GM19025 (cell line): ENCODE results near the gene ERBB4.

Source experiments
- ATAC-seq: cut with Tn5 transposase; IDR thresholded peaks from one replicate; pipeline ENCODE4 v1.9.1; 2021; ENCODE audit warnings: mild to moderate bottlenecking, low read depth, moderate library complexity; ENCODE audit not compliant: unreplicated experiment

The ERBB4 gene

DNA sequence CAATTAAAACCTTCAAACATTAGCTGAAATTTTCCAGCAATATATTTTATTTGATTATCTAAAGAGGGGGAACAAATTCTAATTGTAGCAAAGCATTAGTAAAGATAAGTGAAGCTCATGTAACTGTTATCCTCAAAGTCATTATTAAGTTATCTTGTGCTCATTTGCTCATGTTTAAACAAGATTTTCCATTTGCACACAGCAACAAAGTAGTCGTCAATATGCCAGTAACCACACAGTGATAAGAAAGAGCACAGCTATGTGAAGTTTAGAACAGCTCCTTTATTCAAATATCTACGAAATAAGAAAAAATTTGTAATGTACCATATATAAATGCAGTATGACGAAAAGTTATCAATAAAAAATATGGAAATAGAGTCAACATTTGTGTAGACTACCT lies 159.5 kb downstream of the ERBB4 start:
- ATAC-seq = no peak

DNA sequence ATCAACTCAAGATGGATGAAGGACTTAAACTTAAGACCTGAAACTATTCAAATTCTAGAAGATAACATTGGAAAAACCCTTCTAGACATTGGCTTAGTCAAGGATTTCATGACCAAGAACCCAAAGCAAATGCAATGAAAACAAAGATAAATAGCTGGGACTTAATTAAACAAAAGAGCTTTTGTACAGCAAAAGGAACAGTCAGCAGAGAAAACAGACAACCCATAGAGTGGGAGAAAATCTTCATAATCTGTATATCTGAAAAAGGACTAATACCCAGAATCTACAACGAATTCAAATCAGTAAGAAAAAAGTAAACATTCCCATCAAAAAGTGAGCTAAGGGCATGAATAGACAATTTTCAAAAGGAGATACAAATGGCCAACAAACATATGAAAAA lies 171.2 kb downstream of the ERBB4 start:
- ATAC-seq = no peak

DNA sequence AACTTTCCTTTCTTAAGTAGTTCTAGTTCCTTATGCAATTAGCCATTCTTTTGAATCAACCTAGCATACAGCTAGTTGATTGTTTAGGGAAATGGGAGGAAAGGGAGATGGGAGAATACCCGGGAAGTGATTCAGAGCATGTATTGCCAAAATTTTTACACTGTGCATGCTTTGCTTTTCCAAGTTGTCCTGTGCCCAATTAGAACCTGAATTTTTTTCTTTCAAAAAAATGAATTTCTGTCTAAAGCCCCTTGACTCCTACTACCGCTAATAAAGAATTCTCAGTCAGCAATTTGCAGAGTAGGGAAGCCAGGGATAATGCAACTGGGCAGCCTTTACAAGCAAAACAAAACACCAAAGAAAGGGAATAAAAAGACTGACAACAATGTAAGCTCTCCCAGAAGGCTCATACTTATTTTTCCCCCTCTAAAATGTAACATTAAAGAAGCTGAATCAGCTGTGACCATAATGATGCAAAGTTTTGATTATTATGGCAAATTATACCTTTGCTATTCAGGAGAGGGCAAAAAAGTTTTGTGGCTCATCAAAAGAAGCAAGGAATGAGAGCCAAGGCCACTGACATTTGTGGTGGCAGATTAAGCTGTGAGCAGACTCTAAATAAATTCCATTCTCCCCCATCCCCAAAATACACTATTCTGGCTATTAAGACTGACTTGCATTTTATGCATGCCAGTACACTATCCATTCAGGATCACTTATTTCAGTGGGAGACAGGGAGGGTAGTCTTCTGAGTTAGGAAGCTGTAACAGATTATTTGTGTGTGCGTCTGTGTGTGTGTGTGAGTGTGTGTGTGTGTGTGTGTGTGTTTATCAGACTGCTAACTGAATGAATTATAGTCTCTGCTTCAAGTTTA lies 174.3 kb downstream of the ERBB4 start:
- no peak for ATAC-seq

- no peak for ATAC-seq
These were observed 177.3 kb downstream of the ERBB4 start for GRCh38 chr2:212361174-212361756.

DNA sequence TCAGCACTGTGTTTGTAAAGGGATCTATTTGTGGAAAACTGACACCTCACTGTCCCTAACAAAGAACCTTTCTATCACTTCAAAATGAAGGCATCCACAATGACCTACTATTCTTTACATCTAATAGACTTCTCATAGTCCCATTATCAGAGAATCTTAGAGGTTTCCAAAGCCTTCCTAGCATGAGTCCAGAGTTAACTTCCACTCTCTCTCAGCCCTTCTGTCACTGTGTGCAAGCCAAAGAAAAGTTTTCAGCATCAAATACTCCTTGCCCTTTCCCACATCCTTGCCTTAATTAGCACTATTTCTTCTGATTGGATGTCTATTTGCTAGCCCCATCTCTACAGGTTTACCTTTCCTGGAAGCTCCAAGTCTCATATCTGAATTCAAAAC lies 178.5 kb downstream of the ERBB4 start:
- ATAC-seq = no peak

GRCh38 chr2:212359425-212360067 lies 179.1 kb downstream of the ERBB4 start:
- ATAC-seq = no peak

DNA sequence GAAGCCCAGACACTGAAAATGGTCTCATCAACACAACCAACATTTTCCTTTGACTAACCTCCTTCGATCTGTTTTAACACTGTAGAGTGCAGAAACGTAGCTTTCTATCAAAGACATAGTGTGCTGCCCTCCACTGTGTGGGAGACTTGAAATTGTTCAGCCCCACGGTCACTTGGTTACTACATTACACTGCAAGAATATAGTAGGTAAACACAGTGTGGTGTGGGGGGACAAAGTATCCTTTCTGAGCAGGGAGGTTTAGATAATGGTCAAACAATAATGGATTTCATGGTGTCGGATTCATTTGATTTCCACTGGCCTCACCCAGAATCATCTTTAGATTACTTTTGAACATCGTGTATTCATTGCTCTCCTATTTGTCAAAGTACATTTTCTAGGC lies 181.0 kb downstream of the ERBB4 start:
- ATAC-seq = no peak

DNA sequence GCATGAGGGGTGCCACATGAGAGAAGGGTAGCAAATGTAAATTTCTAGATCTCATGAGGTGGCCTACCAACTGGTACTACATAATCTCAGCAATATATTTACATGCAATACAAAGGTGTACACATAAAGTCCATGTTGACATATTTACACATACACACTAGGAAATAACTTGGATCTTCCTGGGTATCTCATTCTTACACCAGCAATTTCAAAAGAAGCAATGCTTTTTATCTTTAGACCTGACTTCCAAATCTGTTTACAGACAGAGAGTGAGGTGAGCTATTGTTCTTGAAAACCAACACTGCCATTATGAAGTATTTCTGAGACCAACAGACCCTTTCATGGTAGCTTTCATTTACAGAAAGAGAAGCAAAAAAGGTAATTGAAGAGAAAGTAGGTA lies 184.2 kb downstream of the ERBB4 start:
- no peak for ATAC-seq

- no peak for ATAC-seq
These were observed 190.1 kb downstream of the ERBB4 start for GRCh38 chr2:212348501-212348900.

- ATAC-seq = no peak
These were observed 191.7 kb downstream of the ERBB4 start for GRCh38 chr2:212346865-212347264.

DNA sequence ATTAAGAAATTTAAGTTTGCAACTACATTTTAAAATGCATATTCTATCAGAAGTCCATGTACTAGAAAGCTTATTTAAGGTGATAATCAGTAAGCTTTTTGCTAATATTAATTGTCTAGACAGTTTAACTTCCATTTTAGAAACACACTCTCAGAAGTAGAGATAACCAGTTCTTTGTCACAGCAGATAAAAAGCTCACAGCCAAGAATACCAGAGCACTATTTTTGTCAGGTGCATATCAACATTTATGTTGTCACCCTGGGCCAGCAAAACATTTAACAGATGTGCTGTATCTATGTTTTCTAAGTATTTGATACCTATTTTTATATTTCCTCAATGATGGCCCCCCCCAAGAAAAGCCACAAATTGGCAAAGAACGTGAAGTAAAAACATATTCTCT lies 192.6 kb downstream of the ERBB4 start:
- ATAC-seq = no peak

GRCh38 chr2:212344131-212344530 lies 194.5 kb downstream of the ERBB4 start:
- no peak for ATAC-seq

DNA sequence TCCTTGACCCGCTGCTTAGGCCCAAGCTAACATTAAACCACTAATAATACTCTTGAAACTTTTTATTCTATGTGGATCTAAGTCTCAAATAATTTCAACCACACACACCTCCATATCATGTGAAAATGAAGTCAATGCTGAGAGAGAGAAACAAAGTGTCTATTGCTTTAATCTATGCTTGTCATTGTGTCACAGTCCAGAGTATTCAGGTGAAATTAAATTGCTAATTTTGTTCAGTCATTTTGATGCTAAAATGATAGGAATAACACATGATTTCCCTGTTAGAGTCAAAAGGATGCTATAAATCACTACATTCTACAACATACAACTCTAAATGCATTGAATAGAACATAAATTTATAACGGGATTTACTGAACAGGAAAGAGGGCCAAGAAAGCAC lies 195.4 kb downstream of the ERBB4 start:
- ATAC-seq = no peak

GRCh38 chr2:212337486-212338343 lies 200.9 kb downstream of the ERBB4 start:
- no peak for ATAC-seq

GRCh38 chr2:212337036-212337435 lies 201.6 kb downstream of the ERBB4 start:
- ATAC-seq = no peak

GRCh38 chr2:212330263-212330662 lies 208.3 kb downstream of the ERBB4 start:
- no peak for ATAC-seq

- ATAC-seq = no peak
These were observed 209.7 kb downstream of the ERBB4 start for GRCh38 chr2:212328712-212329496.

DNA sequence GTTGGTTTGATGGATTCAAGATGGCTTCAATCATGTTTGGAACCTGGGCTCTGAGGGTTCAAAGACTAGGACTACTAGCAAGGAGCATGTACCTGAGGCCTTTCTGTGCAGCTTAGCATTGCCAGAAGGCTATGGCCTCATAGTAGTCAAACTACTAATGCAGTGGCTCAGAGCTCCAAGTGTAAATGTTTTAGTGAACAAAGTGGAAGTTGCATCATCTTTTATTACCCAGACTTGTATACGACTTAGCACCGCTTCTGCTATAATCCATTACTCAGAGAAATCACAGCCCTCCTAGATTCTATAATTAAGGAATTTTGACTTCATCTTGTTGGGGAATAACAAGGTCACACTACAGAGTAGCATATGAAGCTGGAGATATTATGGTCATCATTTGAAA lies 210.5 kb downstream of the ERBB4 start:
- ATAC-seq = no peak

- ATAC-seq = no peak
These were observed 211.3 kb downstream of the ERBB4 start for GRCh38 chr2:212327171-212327809.

DNA sequence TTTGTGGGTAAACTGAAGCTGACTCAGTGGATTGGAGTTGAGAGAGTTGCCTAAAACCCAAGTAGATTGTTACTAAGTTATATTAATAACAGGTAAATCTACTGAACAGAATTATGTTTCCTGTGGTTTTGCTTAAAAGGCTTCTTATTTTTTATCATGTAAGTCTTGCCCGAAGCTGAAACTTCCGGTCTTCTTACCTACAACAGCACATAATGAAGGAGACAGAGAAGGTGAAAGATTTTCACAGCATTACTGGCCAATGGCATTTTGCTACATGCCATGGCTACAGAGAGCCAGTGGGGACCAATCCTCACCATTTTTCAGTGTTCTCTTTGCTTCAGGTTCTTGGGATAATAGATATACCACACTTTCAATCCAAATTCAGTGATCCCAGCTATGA lies 220.0 kb downstream of the ERBB4 start:
- ATAC-seq = no peak
